Stomach (tissue), 4 donors: ENCODE measurements around the gene DACH1.

Experiments used
- EP300 ChIP-seq: sonication (generic); formaldehyde crosslinking; IDR thresholded peaks from one replicate; pipeline ENCODE4 v1.6.1; 2017; ENCODE audit warnings: antibody characterized with exemption
- POLR2A ChIP-seq, 4 donors: fragments of 450-650 bp; IDR thresholded peaks; one replicate each; pipeline ENCODE4 v1.6.1; 2016; ENCODE audit warnings: antibody characterized with exemption in 4 of 4, control low read depth in 2 of 4, mild to moderate bottlenecking in 1 of 4, moderate library complexity in 1 of 4
- POLR2AphosphoS5 ChIP-seq, 3 donors: sonication (generic); formaldehyde crosslinking; IDR thresholded peaks; one replicate each; pipeline ENCODE4 v1.6.1; 2016; ENCODE audit warnings: antibody characterized with exemption in 3 of 3
- TF ChIP-seq, protein P1 (sequence below), 7 experiments: fragments of 450-650 bp in 4 of 7; fragments of 200-600 bp in 3 of 7; sonication (generic) in 3 of 7; IDR thresholded peaks; one replicate each; pipeline ENCODE4 v1.5.1; 2016 to 2019; ENCODE audit warnings: antibody characterized with exemption in 7 of 7, control low read depth in 2 of 7, mild to moderate bottlenecking in 1 of 7

GRCh38 chr13:71609271-71609670 lies 257.7 kb downstream of the DACH1 start:
- TF ChIP-seq, protein P1, sequence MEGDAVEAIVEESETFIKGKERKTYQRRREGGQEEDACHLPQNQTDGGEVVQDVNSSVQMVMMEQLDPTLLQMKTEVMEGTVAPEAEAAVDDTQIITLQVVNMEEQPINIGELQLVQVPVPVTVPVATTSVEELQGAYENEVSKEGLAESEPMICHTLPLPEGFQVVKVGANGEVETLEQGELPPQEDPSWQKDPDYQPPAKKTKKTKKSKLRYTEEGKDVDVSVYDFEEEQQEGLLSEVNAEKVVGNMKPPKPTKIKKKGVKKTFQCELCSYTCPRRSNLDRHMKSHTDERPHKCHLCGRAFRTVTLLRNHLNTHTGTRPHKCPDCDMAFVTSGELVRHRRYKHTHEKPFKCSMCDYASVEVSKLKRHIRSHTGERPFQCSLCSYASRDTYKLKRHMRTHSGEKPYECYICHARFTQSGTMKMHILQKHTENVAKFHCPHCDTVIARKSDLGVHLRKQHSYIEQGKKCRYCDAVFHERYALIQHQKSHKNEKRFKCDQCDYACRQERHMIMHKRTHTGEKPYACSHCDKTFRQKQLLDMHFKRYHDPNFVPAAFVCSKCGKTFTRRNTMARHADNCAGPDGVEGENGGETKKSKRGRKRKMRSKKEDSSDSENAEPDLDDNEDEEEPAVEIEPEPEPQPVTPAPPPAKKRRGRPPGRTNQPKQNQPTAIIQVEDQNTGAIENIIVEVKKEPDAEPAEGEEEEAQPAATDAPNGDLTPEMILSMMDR (IDR thresholded peaks at IDR 0.05), result no peak
- TF ChIP-seq POLR2A (IDR thresholded peaks at IDR 0.05) (no peak), POLR2AphosphoS5 (IDR thresholded peaks at IDR 0.05) (no peak), EP300 (no peak)
